Measurements from ENCODE around the gene GET4.

GRCh38 chr7:853366-854117 is 22.8 kb upstream of the GET4 start:
- TF ChIP-seq POLR2A (IDR thresholded peaks at IDR 0.05): no peak
- TF ChIP-seq, protein P1, sequence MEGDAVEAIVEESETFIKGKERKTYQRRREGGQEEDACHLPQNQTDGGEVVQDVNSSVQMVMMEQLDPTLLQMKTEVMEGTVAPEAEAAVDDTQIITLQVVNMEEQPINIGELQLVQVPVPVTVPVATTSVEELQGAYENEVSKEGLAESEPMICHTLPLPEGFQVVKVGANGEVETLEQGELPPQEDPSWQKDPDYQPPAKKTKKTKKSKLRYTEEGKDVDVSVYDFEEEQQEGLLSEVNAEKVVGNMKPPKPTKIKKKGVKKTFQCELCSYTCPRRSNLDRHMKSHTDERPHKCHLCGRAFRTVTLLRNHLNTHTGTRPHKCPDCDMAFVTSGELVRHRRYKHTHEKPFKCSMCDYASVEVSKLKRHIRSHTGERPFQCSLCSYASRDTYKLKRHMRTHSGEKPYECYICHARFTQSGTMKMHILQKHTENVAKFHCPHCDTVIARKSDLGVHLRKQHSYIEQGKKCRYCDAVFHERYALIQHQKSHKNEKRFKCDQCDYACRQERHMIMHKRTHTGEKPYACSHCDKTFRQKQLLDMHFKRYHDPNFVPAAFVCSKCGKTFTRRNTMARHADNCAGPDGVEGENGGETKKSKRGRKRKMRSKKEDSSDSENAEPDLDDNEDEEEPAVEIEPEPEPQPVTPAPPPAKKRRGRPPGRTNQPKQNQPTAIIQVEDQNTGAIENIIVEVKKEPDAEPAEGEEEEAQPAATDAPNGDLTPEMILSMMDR (IDR thresholded peaks at IDR 0.05): no peak

Data from body of pancreas (tissue), 4 donors.